ENCODE measurements around the gene FNBP1.

DNA sequence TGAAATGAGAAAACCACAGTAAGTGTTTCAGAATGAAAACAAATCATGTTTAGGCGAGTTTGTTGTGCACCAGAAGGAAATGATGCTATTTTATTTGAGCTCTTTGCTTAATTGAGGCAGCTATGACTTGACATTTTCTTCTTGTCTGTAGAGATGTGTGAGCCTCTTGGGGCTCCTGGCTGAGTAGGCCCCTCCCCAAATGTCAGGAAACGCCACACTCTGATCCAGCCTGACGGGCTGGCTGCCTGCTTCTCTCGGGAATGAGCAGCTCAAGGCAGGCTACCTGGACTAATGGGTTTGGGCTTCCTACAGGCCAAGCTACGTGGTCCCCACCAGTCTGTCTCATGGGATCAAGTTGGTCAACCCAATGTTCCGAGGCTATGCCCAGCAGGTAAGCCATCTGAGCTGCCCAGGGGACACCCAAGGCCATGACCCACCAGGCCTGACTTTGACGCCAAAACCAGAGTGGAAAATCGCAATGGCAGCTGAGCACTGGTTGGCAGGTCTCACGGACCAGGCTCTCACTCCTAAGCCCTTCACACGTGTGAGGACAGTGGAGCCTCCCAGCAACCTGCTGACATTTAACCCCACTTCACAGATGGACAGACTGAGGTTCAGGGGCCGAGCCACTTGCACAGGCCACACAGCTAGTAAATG lies 177.9 kb downstream of the FNBP1 start:
- TF ChIP-seq, protein P1, sequence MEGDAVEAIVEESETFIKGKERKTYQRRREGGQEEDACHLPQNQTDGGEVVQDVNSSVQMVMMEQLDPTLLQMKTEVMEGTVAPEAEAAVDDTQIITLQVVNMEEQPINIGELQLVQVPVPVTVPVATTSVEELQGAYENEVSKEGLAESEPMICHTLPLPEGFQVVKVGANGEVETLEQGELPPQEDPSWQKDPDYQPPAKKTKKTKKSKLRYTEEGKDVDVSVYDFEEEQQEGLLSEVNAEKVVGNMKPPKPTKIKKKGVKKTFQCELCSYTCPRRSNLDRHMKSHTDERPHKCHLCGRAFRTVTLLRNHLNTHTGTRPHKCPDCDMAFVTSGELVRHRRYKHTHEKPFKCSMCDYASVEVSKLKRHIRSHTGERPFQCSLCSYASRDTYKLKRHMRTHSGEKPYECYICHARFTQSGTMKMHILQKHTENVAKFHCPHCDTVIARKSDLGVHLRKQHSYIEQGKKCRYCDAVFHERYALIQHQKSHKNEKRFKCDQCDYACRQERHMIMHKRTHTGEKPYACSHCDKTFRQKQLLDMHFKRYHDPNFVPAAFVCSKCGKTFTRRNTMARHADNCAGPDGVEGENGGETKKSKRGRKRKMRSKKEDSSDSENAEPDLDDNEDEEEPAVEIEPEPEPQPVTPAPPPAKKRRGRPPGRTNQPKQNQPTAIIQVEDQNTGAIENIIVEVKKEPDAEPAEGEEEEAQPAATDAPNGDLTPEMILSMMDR (IDR thresholded peaks at IDR 0.05): no peak
- TF ChIP-seq EZH2 (IDR thresholded peaks at IDR 0.05; ENCODE audit: borderline replicate concordance, insufficient read depth, low read depth, low read length, poor library complexity, severe bottlenecking): no peak

Measured in B cell (primary cell).